Umbilical cord (tissue), 2 donors: ENCODE measurements around the gene CYCS. TPM values are rescaled to one million over a fixed set of nuclear protein-coding genes. Genes with fewer than 3 reads are reported as not detected.

ENCODE experiments used
- DNase-seq: peaks from one replicate; pipeline ENCODE4 v3.0.0-alpha.2; 2015; ENCODE audit warnings: low spot score
- total RNA-seq: library from RNA; depleted of rRNA; stranded (reverse); fragments of >200 nt; gene quantifications from one replicate; pipeline ENCODE4 v1.2.3, GENCODE V29; 2014; ENCODE audit warnings: low replicate concordance; ENCODE audit not compliant: insufficient read depth

Gene CYCS
- 23.1 TPM for total RNA-seq

- peak; percentile 100 for DNase-seq
Observed at GRCh38 chr7:25125137-25125946, at the start of gene CYCS. Gene CYCS, minus strand, starts transcription at chr7:25125260. Its CDS starts 1,141 bp downstream, at chr7:25124119.

GRCh38 chr7:25173184-25173583 is 48.1 kb upstream of the CYCS start:
- DNase-seq: no peak

- no peak for DNase-seq
Observed at GRCh38 chr7:25171516-25171915, 46.5 kb upstream of the CYCS start.

- no peak for DNase-seq
Observed at GRCh38 chr7:25171071-25171470, 46.0 kb upstream of the CYCS start.

GRCh38 chr7:25169683-25170082 is 44.6 kb upstream of the CYCS start:
- DNase-seq: no peak

DNA sequence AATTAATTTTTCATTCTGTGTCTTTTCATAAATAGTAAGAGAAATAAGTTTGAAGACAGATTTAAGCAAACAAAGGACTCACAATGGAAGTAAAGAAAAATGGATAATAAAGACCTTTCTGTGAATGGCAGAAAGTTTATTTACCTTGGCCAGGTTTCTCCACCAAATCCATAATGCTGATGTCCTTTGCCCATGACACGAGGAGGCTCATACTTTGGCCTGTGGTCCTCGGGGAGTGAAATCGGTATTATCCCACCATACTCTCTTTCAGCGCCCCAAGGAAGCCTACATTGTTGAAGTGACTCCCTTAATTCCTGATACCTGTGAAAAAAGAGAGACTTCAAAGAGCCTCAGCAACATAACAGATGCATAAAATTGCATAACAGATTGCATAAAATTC is 43.1 kb upstream of the CYCS start:
- no peak for DNase-seq

DNA sequence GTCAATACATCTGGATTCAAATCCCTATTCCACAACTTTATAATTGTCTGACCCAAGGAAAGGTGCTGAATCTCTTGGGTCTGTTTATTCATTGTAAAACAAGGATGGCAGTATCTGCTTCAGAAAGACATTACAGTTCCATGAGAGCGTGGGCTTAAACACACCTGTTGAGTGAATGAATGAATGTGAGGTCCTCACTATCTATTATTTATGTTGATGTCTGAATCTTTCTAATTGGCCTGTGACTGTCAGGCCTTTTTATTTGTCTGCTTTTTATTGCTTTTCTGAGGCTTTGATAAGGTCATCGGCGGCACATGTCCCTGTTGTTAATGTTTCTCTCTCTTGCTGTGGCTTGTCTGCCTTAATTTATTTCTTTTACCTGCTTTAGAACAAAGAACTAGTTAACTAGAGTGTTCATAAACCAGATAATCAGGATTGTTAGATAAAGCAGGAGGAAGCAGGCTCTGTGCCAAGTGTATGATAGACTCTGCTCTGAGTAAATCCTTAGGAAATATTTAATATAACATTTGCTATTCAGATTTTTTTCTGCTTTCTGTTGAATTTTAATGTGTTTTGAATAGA is 42.3 kb upstream of the CYCS start:
- DNase-seq: no peak

- peak; percentile 43 for DNase-seq
Observed at GRCh38 chr7:25159983-25160596, 35.0 kb upstream of the CYCS start.

DNA sequence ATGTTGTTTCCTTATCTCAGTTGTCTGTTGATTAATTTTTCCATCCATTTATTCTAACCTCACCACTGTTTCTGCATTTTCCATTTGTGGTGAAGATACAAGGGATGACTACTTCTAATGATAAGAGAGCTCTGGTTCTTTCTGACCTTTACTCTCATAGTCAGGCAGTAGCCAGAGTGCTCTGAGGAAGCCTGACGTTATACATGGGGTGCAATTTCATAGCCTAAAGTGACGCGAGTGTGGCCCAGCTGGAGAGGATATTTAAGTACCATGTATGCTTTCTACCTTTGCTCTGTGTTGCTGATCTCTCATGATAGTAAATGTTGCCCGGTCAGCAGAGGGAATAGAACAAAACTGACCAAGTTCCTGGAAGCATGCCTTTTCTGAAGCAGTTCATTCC is 33.9 kb upstream of the CYCS start:
- no peak for DNase-seq

DNA sequence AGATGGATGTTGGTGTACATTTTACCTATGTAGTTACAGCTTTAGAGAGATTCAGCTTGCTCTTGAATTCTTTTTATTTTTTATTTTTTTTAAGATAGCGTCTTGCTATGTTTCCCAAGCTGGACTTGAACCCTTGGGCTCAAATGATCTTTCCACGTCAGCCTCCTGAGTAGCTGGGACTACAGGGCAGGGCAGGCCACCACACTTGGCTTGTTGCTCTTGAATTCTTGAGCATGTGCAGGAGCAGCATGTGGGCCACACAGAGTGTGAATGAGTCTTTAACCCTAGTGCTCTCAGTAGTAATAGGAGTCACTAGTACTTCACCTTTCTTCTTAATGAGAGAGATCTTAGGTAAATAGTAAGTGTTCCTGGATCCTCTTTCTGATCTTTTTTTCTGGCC is 26.7 kb upstream of the CYCS start:
- DNase-seq: no peak

- DNase-seq: no peak
Observed at GRCh38 chr7:25149836-25150235, 24.8 kb upstream of the CYCS start.

GRCh38 chr7:25148772-25149575 is 23.9 kb upstream of the CYCS start:
- DNase-seq: no peak

DNA sequence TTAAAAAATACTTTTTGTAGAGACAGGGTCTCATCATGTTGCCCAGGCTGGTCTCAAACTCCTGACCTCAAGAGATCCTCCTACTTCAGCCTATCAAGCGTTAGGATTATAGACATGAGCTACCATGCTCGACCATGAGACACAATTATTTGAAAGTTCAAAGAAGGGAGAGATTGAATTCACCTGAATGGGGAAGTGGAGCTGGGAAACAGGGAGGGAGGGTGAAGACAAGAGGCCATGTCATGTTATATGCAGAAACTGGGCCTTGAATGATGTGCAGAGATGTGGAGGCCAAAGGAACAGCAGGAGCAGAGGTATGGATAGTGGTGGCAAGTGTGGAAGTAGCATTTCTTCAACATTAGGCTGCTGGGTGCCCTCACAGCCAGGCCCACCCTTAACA is 18.7 kb upstream of the CYCS start:
- no peak for DNase-seq

GRCh38 chr7:25139536-25139935 is 14.5 kb upstream of the CYCS start:
- no peak for DNase-seq

GRCh38 chr7:25134358-25135010 is 9.4 kb upstream of the CYCS start:
- DNase-seq: no peak

- DNase-seq: no peak
Observed at GRCh38 chr7:25132430-25132829, 7.4 kb upstream of the CYCS start.

DNA sequence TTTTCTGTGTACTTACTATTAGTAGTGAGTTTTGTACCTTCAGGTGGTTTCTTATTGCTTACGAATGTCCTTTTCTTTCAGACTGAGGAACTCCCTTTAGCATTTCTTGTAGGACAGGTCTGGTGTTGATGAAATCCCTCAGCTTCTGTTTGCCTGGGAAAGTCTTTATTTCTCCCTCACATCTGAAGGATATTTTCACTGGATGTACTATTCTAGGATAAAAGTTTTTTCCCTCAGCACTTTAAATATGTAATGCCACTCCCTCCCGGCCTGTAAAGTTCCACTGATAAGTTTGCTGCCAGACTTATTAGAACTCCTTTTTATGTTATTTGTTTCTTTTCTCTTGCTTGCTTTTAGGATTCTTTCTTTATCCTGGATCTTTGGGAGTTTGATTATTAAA is 1.7 kb upstream of the CYCS start:
- DNase-seq: peak; percentile 75

- no peak for DNase-seq
Observed at GRCh38 chr7:25124465-25125136, 459 bp downstream of the CYCS start.

DNA sequence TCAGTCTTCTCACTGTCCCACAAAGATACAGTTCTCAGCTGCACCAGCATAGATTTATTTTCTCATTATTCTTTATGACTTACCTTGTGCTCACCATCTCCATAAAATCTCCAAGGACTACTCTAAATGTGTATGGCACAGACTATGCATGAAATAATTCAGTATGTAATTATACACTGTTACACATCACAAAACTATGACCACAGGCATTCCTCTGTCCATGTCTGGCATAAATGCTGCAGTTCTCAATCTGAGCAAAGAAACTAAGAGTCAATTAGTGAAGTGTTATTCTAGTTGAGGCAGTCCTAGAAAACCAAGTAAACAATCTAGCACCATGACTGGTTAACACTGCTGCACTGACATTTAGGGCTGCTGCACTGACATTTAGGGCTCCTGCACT is 2.7 kb downstream of the CYCS start:
- DNase-seq: no peak

GRCh38 chr7:25121599-25121998 is 3.5 kb downstream of the CYCS start:
- DNase-seq: no peak

DNA sequence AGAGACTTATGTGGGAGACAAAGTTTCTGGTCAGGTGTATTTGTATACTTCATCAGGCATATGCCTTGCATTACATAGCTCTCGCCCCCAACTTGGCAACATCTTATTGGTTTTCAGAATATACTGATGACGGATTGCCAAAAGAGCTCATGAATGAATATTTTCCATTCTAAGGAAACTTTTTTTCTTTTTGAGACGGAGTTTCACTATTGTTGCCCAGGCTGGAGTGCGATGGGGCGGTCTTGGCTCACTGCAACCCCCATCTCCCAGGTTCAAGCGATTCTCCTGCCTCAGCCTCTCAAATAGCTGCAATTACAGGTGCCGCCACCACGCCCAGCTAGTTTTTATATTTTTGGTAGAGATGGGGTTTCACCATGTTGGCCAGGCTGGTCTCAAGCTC is 6.0 kb downstream of the CYCS start:
- DNase-seq: no peak
